ENCODE measurements around the gene C14orf180.

C14orf180 gene

DNA sequence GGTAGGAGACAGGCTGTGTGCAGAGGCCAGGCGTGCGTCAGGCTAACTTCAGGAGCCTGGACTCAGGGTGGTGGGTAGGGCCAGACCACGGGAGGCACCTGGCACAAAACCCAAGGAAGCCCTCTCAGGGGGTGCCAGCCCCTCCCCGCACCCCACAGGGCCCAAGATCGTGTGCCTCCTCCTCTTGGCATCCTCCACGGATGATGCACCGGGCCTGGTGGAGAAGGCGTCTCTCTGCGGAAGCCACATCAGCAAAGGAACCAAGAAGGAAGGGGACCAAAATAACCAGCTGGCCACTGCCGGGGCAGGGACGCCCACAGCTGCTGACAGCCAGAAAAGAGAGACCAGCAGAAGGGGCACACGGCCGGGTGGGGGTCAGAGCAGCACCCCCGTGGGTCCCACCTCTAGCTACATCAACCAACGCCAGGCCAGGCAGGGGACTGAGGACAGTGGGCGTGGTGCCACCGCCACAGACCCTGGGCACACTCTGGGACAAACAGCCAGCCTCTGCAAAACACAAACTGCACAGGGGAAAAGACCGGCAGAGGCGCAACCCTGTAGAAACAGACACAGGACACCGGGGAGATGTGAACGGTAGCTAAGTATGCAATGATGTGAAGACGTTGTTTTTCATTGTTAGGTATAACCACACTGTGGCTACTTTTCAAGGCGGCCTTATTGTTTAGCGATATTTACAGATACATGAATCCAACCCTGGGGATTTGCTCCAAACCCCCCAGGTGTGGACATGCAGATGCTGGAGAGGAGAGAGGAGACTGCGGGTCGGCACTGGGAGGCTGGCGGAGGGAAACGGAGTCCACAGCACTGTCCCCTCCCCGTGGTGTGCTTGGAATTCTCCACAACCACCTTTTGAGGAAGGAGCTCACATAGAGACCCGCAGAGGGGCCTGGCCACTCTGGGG lies 26.1 kb upstream of the C14orf180 start:
- H3K79me2 ChIP-seq (ENCODE audit: low read length), result no peaks in the 10 kb centered on the region
- no peaks in the 10 kb centered on the region for H3F3A ChIP-seq (ENCODE audit: insufficient read depth, low read length)
- no peak overlapping the region for H3K27ac ChIP-seq (ENCODE audit: low read length)
- H3K4me3 ChIP-seq (ENCODE audit: low read length), result no peak overlapping the region
- no peak overlapping the region for H2AFZ ChIP-seq (ENCODE audit: low read length)
- no peak for DNase-seq
- TF ChIP-seq, protein P1, sequence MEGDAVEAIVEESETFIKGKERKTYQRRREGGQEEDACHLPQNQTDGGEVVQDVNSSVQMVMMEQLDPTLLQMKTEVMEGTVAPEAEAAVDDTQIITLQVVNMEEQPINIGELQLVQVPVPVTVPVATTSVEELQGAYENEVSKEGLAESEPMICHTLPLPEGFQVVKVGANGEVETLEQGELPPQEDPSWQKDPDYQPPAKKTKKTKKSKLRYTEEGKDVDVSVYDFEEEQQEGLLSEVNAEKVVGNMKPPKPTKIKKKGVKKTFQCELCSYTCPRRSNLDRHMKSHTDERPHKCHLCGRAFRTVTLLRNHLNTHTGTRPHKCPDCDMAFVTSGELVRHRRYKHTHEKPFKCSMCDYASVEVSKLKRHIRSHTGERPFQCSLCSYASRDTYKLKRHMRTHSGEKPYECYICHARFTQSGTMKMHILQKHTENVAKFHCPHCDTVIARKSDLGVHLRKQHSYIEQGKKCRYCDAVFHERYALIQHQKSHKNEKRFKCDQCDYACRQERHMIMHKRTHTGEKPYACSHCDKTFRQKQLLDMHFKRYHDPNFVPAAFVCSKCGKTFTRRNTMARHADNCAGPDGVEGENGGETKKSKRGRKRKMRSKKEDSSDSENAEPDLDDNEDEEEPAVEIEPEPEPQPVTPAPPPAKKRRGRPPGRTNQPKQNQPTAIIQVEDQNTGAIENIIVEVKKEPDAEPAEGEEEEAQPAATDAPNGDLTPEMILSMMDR (IDR thresholded peaks at IDR 0.05; ENCODE audit: low read length), result no peak
- TF ChIP-seq EZH2 (optimal IDR thresholded peaks at IDR 0.05; ENCODE audit: low read depth, low read length) (no peak), EZH2phosphoT487 (IDR thresholded peaks at IDR 0.05; ENCODE audit: low read length) (no peak)
- peaks cover 27% of the 10 kb centered on the region for H3K27me3 ChIP-seq (replicated peaks; ENCODE audit: insufficient read depth, low read length)
- no peak overlapping the region for H3K9ac ChIP-seq (ENCODE audit: low read length)
- no peaks in the 10 kb centered on the region for H4K20me1 ChIP-seq (ENCODE audit: insufficient read depth, low read length)
- H3K4me2 ChIP-seq (ENCODE audit: low read depth, low read length), result no peak overlapping the region
- H3K9me2 ChIP-seq (replicated peaks; ENCODE audit: insufficient read depth, low read length), result no peaks in the 10 kb centered on the region
- H3K4me1 ChIP-seq (ENCODE audit: low read length), result no peaks in the 10 kb centered on the region
- no peaks in the 10 kb centered on the region for H3K9me3 ChIP-seq (replicated peaks; ENCODE audit: insufficient read depth, low read length)
- no peaks in the 10 kb centered on the region for H3K36me3 ChIP-seq (replicated peaks; ENCODE audit: insufficient read depth, low read length)

DNA sequence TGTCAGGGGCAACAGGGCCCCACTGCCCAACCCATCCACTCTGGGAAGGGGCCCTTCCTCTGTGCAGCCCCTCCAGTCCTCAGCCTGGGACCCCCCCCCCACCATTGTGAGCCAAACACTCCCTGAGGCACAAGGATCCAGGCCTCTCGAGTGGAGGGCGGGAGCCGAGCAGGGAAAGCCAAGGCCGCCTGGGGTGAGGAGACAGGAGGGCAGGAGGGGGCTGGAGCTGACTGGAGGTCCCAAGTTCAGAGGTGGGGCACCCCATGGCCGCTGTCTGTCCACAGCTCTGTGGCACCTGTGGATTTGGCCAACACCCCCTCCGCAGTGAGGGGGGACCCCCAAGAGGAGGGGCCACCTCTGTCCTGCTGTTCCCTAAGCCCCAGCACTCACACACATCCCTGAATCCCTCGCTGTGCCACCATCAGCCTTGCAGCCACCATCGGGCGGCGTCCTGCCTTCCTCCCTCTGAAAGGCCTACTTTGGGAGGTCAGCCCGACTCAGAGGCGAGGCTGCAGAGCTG lies 25.4 kb upstream of the C14orf180 start:
- H3K4me1 ChIP-seq (ENCODE audit: low read length), result no peaks in the 10 kb centered on the region

DNA sequence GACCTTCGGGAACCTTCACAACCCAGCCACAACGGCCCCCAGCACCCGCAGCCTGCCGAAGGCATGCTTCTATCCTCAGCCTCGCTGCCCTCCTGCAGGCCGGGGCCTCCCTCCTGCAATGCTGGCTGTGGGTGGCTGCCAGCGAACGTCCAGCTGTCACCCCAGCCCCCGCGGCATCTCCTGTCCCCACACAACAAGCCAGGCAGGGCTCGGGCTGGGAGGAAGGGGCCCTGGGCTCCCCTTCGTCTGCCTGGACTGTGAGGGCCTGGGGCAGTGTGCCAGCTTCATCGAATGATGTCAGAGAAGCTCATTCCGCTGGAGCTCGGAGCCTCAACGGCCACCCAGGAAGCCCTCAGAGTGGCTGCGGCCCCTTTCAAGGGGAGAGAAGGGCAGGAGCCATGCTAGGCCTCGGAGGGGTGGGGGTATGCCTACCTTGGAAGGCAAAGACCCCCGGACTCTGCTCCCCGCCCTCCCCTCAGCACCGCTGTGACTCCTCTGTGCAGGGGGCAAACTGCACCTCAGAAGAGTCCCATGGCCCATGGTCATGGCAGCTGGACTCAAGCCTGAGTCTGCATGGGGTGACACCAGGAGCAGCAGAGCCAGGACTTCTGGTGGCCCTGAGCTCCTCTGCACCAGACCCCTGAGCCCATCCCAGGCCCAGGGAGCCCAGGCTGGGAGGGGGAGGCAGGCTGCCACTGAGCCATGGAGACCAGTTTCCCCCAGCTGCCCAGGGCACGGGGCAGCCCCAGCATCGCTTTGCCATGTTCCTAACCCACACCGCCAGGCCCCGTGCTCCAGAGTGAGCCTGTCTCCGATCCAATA lies 24.7 kb upstream of the C14orf180 start:
- Histone ChIP-seq H3K27ac (ENCODE audit: low read length) (no peak overlapping the region), H3K9ac (ENCODE audit: low read length) (no peak overlapping the region), H3K9me2 (replicated peaks; ENCODE audit: insufficient read depth, low read length) (no peaks in the 10 kb centered on the region), H4K20me1 (ENCODE audit: insufficient read depth, low read length) (no peaks in the 10 kb centered on the region), H3K4me2 (ENCODE audit: low read depth, low read length) (no peak overlapping the region), H2AFZ (ENCODE audit: low read length) (no peak overlapping the region), H3K9me3 (replicated peaks; ENCODE audit: insufficient read depth, low read length) (no peaks in the 10 kb centered on the region), H3F3A (ENCODE audit: insufficient read depth, low read length) (no peaks in the 10 kb centered on the region), H3K4me1 (ENCODE audit: low read length) (no peaks in the 10 kb centered on the region), H3K79me2 (ENCODE audit: low read length) (no peaks in the 10 kb centered on the region), H3K4me3 (ENCODE audit: low read length) (no peak overlapping the region), H3K36me3 (replicated peaks; ENCODE audit: insufficient read depth, low read length) (no peaks in the 10 kb centered on the region), H3K27me3 (replicated peaks; ENCODE audit: insufficient read depth, low read length) (peaks cover 27% of the 10 kb centered on the region)
- no peak for DNase-seq
- TF ChIP-seq EZH2 (optimal IDR thresholded peaks at IDR 0.05; ENCODE audit: low read depth, low read length) (no peak), EZH2phosphoT487 (IDR thresholded peaks at IDR 0.05; ENCODE audit: low read length) (no peak)
- TF ChIP-seq, protein P1 (IDR thresholded peaks at IDR 0.05; ENCODE audit: low read length), result no peak

More for the DNA sequence above, 25.4 kb upstream of the C14orf180 start:
- no peaks in the 10 kb centered on the region for H3K9me2 ChIP-seq (replicated peaks; ENCODE audit: insufficient read depth, low read length)
- no peaks in the 10 kb centered on the region for H3F3A ChIP-seq (ENCODE audit: insufficient read depth, low read length)
- H3K27ac ChIP-seq (ENCODE audit: low read length), result no peak overlapping the region
- H2AFZ ChIP-seq (ENCODE audit: low read length), result no peak overlapping the region
- peaks cover 27% of the 10 kb centered on the region for H3K27me3 ChIP-seq (replicated peaks; ENCODE audit: insufficient read depth, low read length)
- H3K79me2 ChIP-seq (ENCODE audit: low read length), result no peaks in the 10 kb centered on the region
- no peaks in the 10 kb centered on the region for H3K36me3 ChIP-seq (replicated peaks; ENCODE audit: insufficient read depth, low read length)
- H4K20me1 ChIP-seq (ENCODE audit: insufficient read depth, low read length), result no peaks in the 10 kb centered on the region
- H3K9ac ChIP-seq (ENCODE audit: low read length), result no peak overlapping the region
- DNase-seq, result no peak
- no peaks in the 10 kb centered on the region for H3K9me3 ChIP-seq (replicated peaks; ENCODE audit: insufficient read depth, low read length)
- no peak for TF ChIP-seq EZH2phosphoT487 (IDR thresholded peaks at IDR 0.05; ENCODE audit: low read length)
- TF ChIP-seq, protein P1 (IDR thresholded peaks at IDR 0.05; ENCODE audit: low read length), result no peak
- TF ChIP-seq EZH2 (optimal IDR thresholded peaks at IDR 0.05; ENCODE audit: low read depth, low read length), result no peak
- no peak overlapping the region for H3K4me3 ChIP-seq (ENCODE audit: low read length)
- no peak overlapping the region for H3K4me2 ChIP-seq (ENCODE audit: low read depth, low read length)

All from MM.1S (cell line).